HepG2 (cell line): ENCODE results near the gene UQCC2. TPM values are rescaled to one million over a fixed set of nuclear protein-coding genes. Genes with fewer than 3 reads are reported as not detected.
A peak's percentile ranks its signal among the peaks of the same experiment; 100 is the strongest.

Experiments used
- ATAC-seq: fragments of 200-7000 bp; cut with Tn5 transposase; 3 replicates; pipeline ENCODE4 v1.9.1; 2020; ENCODE audit warnings: mild to moderate bottlenecking, moderate library complexity
- BruUV-seq: library from RNA; stranded (reverse); fragments of 400-500 nt; replicated peaks from 2 replicates; lab custom pipeline; 2021; lab: Mats Ljungman, UMichigan
- CTCF ChIA-PET: fragments of 300-600 bp; formaldehyde crosslinking; extraction: SDS; loops from one replicate; lab custom pipeline; 2021; ENCODE audit warnings: low total read pairs, inconsistent platforms, low intra/inter-chr PET ratio; lab: Yijun Ruan, JAX
- POLR2A ChIA-PET: fragments of 350-600 bp; sonication (Branson Sonifier 250); formaldehyde crosslinking; loops from one replicate; lab custom pipeline; 2020; ENCODE audit warnings: antibody characterized with exemption, inconsistent platforms; lab: Yijun Ruan, JAX
- DNase-seq: peaks from one replicate; pipeline ENCODE4 v3.0.0-alpha.2; 2015; ENCODE audit warnings: low spot score
- FAIRE-seq: peaks from 3 replicates; lab custom pipeline; 2011; peaks lifted over from hg19 to GRCh38; lab: Jason Lieb, UNC
- H2AFZ ChIP-seq: one replicate; pipeline ENCODE4 v1.6.1; 2011; ENCODE audit warnings: low read length, inconsistent platforms
- H3K27ac ChIP-seq: fragments of 300-600 bp; 3 replicates; pipeline ENCODE4 v1.8.0; 2011; ENCODE audit warnings: mixed run types, mild to moderate bottlenecking, mixed read lengths, low read length, inconsistent platforms; ENCODE audit not compliant: insufficient read depth; ENCODE audit errors: extremely low read length
- H3K27me3 ChIP-seq, 2 experiments: fragments of 200-600 bp in 1 of 2; 2 replicates in 1 of 2; 3 replicates in 1 of 2; pipeline versions ENCODE4 v1.6.0 to v1.8.0; 2011; ENCODE audit warnings: low read length in 2 of 2, mild to moderate bottlenecking in 2 of 2, moderate library complexity in 2 of 2, inconsistent platforms in 1 of 2; ENCODE audit not compliant: insufficient read depth in 2 of 2, control insufficient read depth in 1 of 2
- H3K36me3 ChIP-seq, 2 experiments: fragments of 200-600 bp in 1 of 2; replicated peaks in 1 of 2; 2 replicates in 1 of 2; 3 replicates in 1 of 2; pipeline versions ENCODE4 v1.5.1 to v1.8.0; 2011; ENCODE audit warnings: low read length in 2 of 2, inconsistent platforms in 1 of 2; ENCODE audit not compliant: insufficient read depth in 2 of 2, control insufficient read depth in 1 of 2
- H3K4me1 ChIP-seq: 2 replicates; pipeline ENCODE4 v1.5.1; 2012; ENCODE audit warnings: low read length, inconsistent platforms; ENCODE audit not compliant: insufficient read depth
- H3K4me2 ChIP-seq: 2 replicates; pipeline ENCODE4 v1.6.0; 2011; ENCODE audit warnings: low read depth, low read length, inconsistent platforms
- H3K4me3 ChIP-seq, 3 experiments: fragments of 200-600 bp in 1 of 3; sonication (generic), shearing (Covaris generic) in 1 of 3; replicated peaks in 1 of 3; 2 replicates each; pipeline ENCODE4 v1.5.1; 2011 to 2016; ENCODE audit warnings: low read length in 3 of 3, inconsistent platforms in 2 of 3, low read depth in 2 of 3, mild to moderate bottlenecking in 2 of 3, control low read depth in 1 of 3, mixed read lengths in 1 of 3; ENCODE audit not compliant: insufficient read depth in 1 of 3
- H3K79me2 ChIP-seq: one replicate; pipeline ENCODE4 v1.6.1; 2011; ENCODE audit warnings: low read length, inconsistent platforms; ENCODE audit not compliant: insufficient read depth
- H3K9ac ChIP-seq: 2 replicates; pipeline ENCODE4 v1.6.0; 2011; ENCODE audit warnings: mild to moderate bottlenecking, low read depth, low read length, inconsistent platforms; ENCODE audit not compliant: insufficient read depth
- H3K9me3 ChIP-seq: 2 replicates; pipeline ENCODE4 v1.5.1; 2012; ENCODE audit warnings: mild to moderate bottlenecking, low read length
- H4K20me1 ChIP-seq: 2 replicates; pipeline ENCODE4 v1.6.0; 2011; ENCODE audit warnings: inconsistent platforms, mild to moderate bottlenecking, low read length, moderate library complexity; ENCODE audit not compliant: insufficient read depth
- GABPA ChIP-seq, 2 experiments: IDR thresholded peaks; 2 replicates each; pipeline ENCODE4 v1.6.1; 2011 to 2016; ENCODE audit warnings: low read depth in 2 of 2, low read length in 1 of 2, missing biosample characterization in 1 of 2, missing genetic modification characterization in 1 of 2
- IKZF1 ChIP-seq: fragments of 450-650 bp; IDR thresholded peaks from 2 replicates; pipeline ENCODE4 v1.7.1; 2016
- NR2C2 ChIP-seq: sonication (generic); formaldehyde crosslinking; IDR thresholded peaks from 2 replicates; pipeline ENCODE4 v1.4.0; 2020; ENCODE audit warnings: missing genetic modification reagents, mild to moderate bottlenecking, moderate library complexity, borderline replicate concordance
- NR2F6 ChIP-seq, 2 experiments: IDR thresholded peaks; 2 replicates each; pipeline ENCODE4 v1.6.1; 2016; ENCODE audit warnings: antibody characterized with exemption in 1 of 2, mild to moderate bottlenecking in 1 of 2
- RCOR2 ChIP-seq: IDR thresholded peaks from 2 replicates; pipeline ENCODE4 v1.6.1; 2016; ENCODE audit warnings: missing biosample characterization, missing genetic modification reagents
- RFX5 ChIP-seq: IDR thresholded peaks from 2 replicates; pipeline ENCODE4 v1.6.1; 2011; ENCODE audit warnings: low read depth, low read length, improper control_type of control experiment
- SIX4 ChIP-seq: sonication (generic); formaldehyde crosslinking; IDR thresholded peaks from 2 replicates; pipeline ENCODE4 v1.4.0; 2020; ENCODE audit warnings: missing genetic modification reagents
- SNAPC2 ChIP-seq: sonication (generic); formaldehyde crosslinking; IDR thresholded peaks from 2 replicates; pipeline ENCODE4 v1.8.1; 2022; ENCODE audit warnings: mild to moderate bottlenecking, missing genetic modification reagents
- SRSF1 ChIP-seq: fragments of 200-400 bp; formaldehyde crosslinking; optimal IDR thresholded peaks from 2 replicates; pipeline ENCODE3; 2017; ENCODE audit warnings: mild to moderate bottlenecking, low read depth, low read length, moderate library complexity
- ZFP36 ChIP-seq: fragments of 150-350 bp; IDR thresholded peaks from 2 replicates; pipeline ENCODE4 v1.6.1; 2018; ENCODE audit warnings: borderline replicate concordance, low read length, low read depth; ENCODE audit not compliant: partially characterized antibody
- ZMYM4 ChIP-seq: sonication (generic); formaldehyde crosslinking; IDR thresholded peaks from 2 replicates; pipeline ENCODE4 v1.8.1; 2023; ENCODE audit warnings: mild to moderate bottlenecking, missing genetic modification reagents
- ZNF570 ChIP-seq: sonication (generic); formaldehyde crosslinking; IDR thresholded peaks from 2 replicates; pipeline ENCODE4 v1.4.0; 2020; ENCODE audit warnings: mild to moderate bottlenecking, missing genetic modification reagents, borderline replicate concordance
- ZNF629 ChIP-seq: sonication (generic); formaldehyde crosslinking; conservative IDR thresholded peaks from 2 replicates; pipeline ENCODE4 v1.5.0; 2020; ENCODE audit warnings: missing genetic modification reagents
- ZNF747 ChIP-seq: sonication (generic); formaldehyde crosslinking; IDR thresholded peaks from 2 replicates; pipeline ENCODE4 v1.8.1; 2023; ENCODE audit warnings: missing genetic modification reagents, mild to moderate bottlenecking, borderline replicate concordance
- WGBS: methylation state at CpG from one replicate; pipeline ENCODE4 v1.1.6; 2017; ENCODE audit warnings: low lambda C conversion rate; 5-methylcytosine and 5-hydroxymethylcytosine counted together
- in situ Hi-C: cut with HindIII; loops from 2 replicates; pipeline ENCODE4 v1.10.0; 2017; ENCODE audit warnings: low pct_unique_long_range_greater_than_20kb; ENCODE audit not compliant: extremely low pct_ligation_motif_present
- intact Hi-C: fragments of 100-400 bp; cut with micrococcal nuclease; formaldehyde crosslinking; loops from one replicate; pipeline ENCODE4 v1.10.0; 2022; ENCODE audit not compliant: unreplicated experiment
- polyA plus RNA-seq, 8 experiments: library from polyadenylated mRNA; depleted of rRNA in 3 of 8; stranded (reverse) in 7 of 8; unstranded in 1 of 8; fragments of >200 nt; fragmentation: Illumina TruSeq in 4 of 8; extraction: Trizol in 4 of 8; gene quantifications; 2 replicates each; pipeline versions ENCODE4 v1.2.1 to v1.2.3, GENCODE V29; 2011 to 2016; ENCODE audit warnings: low read depth in 4 of 8, missing spikeins in 1 of 8, mixed read lengths in 1 of 8; ENCODE audit not compliant: insufficient read depth in 1 of 8
- total RNA-seq, 5 experiments: library from RNA; depleted of rRNA; stranded (reverse); fragments of >200 nt; fragmentation: Illumina TruSeq; extraction: Trizol; gene quantifications; 2 replicates each; pipeline ENCODE4 v1.2.3, GENCODE V29; 2016; ENCODE audit warnings: low read depth in 1 of 5

UQCC2 gene
- total and polyA plus RNA-seq, 2 of the 13 experiments (the other 11 are each of a cell fraction or from before 2014, with no cell fraction given), result 82.4 to 238 TPM

- intact Hi-C loops, result no loop called here
- H3K9ac ChIP-seq, result no peak overlapping the region
- no peak overlapping the region for H3K4me2 ChIP-seq
- no peak overlapping the region for H3K4me3 ChIP-seq
- no peak overlapping the region for H3K27ac ChIP-seq
- no peaks in the 10 kb centered on the region; the same call in 1 of the 2 replicates for H4K20me1 ChIP-seq
- 97% methylated on average over 19 of the region's 24 CpGs for WGBS
- H3K79me2 ChIP-seq, result no peaks in the 10 kb centered on the region
- no peak for FAIRE-seq
- BruUV-seq, result no TSS peak
- TF ChIP-seq SRSF1, result no peak
- TF ChIP-seq SNAPC2 (CRISPR knock-in tag), result no peak
- TF ChIP-seq SIX4 (CRISPR knock-in tag), result no peak
- no peak for TF ChIP-seq RCOR2 (CRISPR knock-in tag)
- DNase-seq, result no peak
- no peak overlapping the region for H2AFZ ChIP-seq
- CTCF ChIA-PET, result no interaction called here
- POLR2A ChIA-PET, result no interaction called here
- no peaks in the 10 kb centered on the region for H3K4me1 ChIP-seq
- H3K27me3 ChIP-seq, result no peaks in the 10 kb centered on the region
- peaks cover 4 to 7% of the 10 kb centered on the region in 2 experiments; a peak in 2 of 5 replicates for H3K36me3 ChIP-seq
- no peaks in the 10 kb centered on the region for H3K9me3 ChIP-seq
- in situ Hi-C loops, result no loop called here
- ATAC-seq, result no peak
These were observed 33.1 kb downstream of the UQCC2 start for GRCh38 chr6:33678233-33678931.

GRCh38 chr6:33677689-33678088, 33.8 kb downstream of the UQCC2 start:
- CTCF ChIA-PET, result no interaction called here
- no peak for FAIRE-seq
- in situ Hi-C loops, result no loop called here
- TF ChIP-seq ZMYM4, result no peak
- TF ChIP-seq NR2C2 (CRISPR knock-in tag), result peak; percentile 69
- TF ChIP-seq ZNF629 (CRISPR knock-in tag), result no peak
- TF ChIP-seq NR2F6 (IDR thresholded peaks at IDR 0.05), result peak; percentile 74
- TF ChIP-seq NR2F6 (CRISPR knock-in tag; IDR thresholded peaks at IDR 0.05), result peak; percentile 16; the same call in 1 of the 2 replicates
- no peak for TF ChIP-seq IKZF1
- TF ChIP-seq ZNF570 (CRISPR knock-in tag), result no peak
- TF ChIP-seq RFX5, result no peak
- TF ChIP-seq ZFP36, result no peak
- no peak for TF ChIP-seq GABPA (IDR thresholded peaks at IDR 0.05; ENCODE audit: low read depth, low read length)
- TF ChIP-seq GABPA (CRISPR knock-in tag; IDR thresholded peaks at IDR 0.05; ENCODE audit: low read depth), result no peak
- TF ChIP-seq ZNF747 (CRISPR knock-in tag), result no peak

More at GRCh38 chr6:33677689-33678088, 33.8 kb downstream of the UQCC2 start:
- Histone ChIP-seq H3K36me3 (peaks cover 4 to 7% of the 10 kb centered on the region in 2 experiments; a peak in 2 of 5 replicates), H3K9ac (no peak overlapping the region), H3K4me2 (no peak overlapping the region), H3K79me2 (no peaks in the 10 kb centered on the region), H3K27me3 (no peaks in the 10 kb centered on the region), H3K27ac (no peak overlapping the region), H4K20me1 (no peaks in the 10 kb centered on the region; the same call in 1 of the 2 replicates), H3K9me3 (no peaks in the 10 kb centered on the region), H3K4me1 (no peaks in the 10 kb centered on the region), H3K4me3 (no peak overlapping the region), H2AFZ (no peak overlapping the region)
- DNase-seq, result no peak
- no TSS peak for BruUV-seq
- WGBS, result 86% methylated on average over 2 of the region's 2 CpGs
- ATAC-seq, result no peak
- POLR2A ChIA-PET, result no interaction called here
- intact Hi-C loops, result no loop called here
